IMR-90 (cell line): ENCODE measurements around the gene RUNX3. TPM values are rescaled to one million over a fixed set of nuclear protein-coding genes. Genes with fewer than 3 reads are reported as not detected.

ENCODE experiments used
- ATAC-seq: fragments of 200-7000 bp; cut with Tn5 transposase; 2 replicates; pipeline ENCODE4 v1.9.1; 2020; ENCODE audit warnings: low read depth, mild to moderate bottlenecking, moderate library complexity
- BruUV-seq: library from RNA; stranded (reverse); fragments of 400-500 nt; replicated peaks from 2 replicates; lab custom pipeline; 2021; lab: Mats Ljungman, UMichigan
- CTCF ChIA-PET: fragments of 300-600 bp; formaldehyde crosslinking; extraction: SDS; loops from one replicate; lab custom pipeline; 2021; ENCODE audit warnings: antibody characterized with exemption; lab: Yijun Ruan, JAX
- POLR2A ChIA-PET: fragments of 300-600 bp; sonication (Branson Sonifier 250); formaldehyde crosslinking; loops from one replicate; lab custom pipeline; 2022; ENCODE audit warnings: antibody characterized with exemption; ENCODE audit not compliant: unreplicated experiment; lab: Charles Lee
- DNase-seq: peaks from one replicate; pipeline ENCODE4 v3.0.0; 2013
- H2AFZ ChIP-seq: replicated peaks from 2 replicates; pipeline ENCODE3; 2013; ENCODE audit warnings: low read length, mild to moderate bottlenecking; ENCODE audit not compliant: poor library complexity
- H2AK5ac ChIP-seq: 2 replicates; pipeline ENCODE4 v1.6.1; 2013; ENCODE audit warnings: low read depth, low read length, inconsistent platforms
- H2AK9ac ChIP-seq: replicated peaks from 2 replicates; pipeline ENCODE3; 2013; ENCODE audit warnings: mild to moderate bottlenecking, low read depth, low read length, moderate library complexity; ENCODE audit not compliant: poor library complexity
- H2BK120ac ChIP-seq: 2 replicates; pipeline ENCODE4 v1.6.1; 2013; ENCODE audit warnings: low read depth, low read length, inconsistent platforms
- H2BK15ac ChIP-seq: 3 replicates; pipeline ENCODE4 v1.6.1; 2013; ENCODE audit warnings: low read depth, low read length, inconsistent platforms
- H2BK20ac ChIP-seq: 2 replicates; pipeline ENCODE4 v1.6.1; 2013; ENCODE audit warnings: low read depth, mild to moderate bottlenecking, inconsistent platforms, low read length, moderate library complexity
- H2BK5ac ChIP-seq: 2 replicates; pipeline ENCODE4 v1.6.1; 2013; ENCODE audit warnings: mild to moderate bottlenecking, low read depth, low read length, inconsistent platforms; ENCODE audit not compliant: poor library complexity, severe bottlenecking
- H3K14ac ChIP-seq: replicated peaks from 2 replicates; pipeline ENCODE4 v1.6.1; 2013; ENCODE audit warnings: low read depth, low read length, inconsistent platforms
- H3K18ac ChIP-seq: 2 replicates; pipeline ENCODE4 v1.6.1; 2013; ENCODE audit warnings: low read depth, low read length, control low read depth
- H3K23ac ChIP-seq: 2 replicates; pipeline ENCODE4 v1.6.1; 2013; ENCODE audit warnings: low read depth, low read length, inconsistent platforms
- H3K27ac ChIP-seq: 2 replicates; pipeline ENCODE4 v1.5.1; 2013; ENCODE audit warnings: mild to moderate bottlenecking, control low read depth, low read length; ENCODE audit not compliant: insufficient read depth
- H3K27me3 ChIP-seq: 2 replicates; pipeline ENCODE4 v1.6.1; 2013; ENCODE audit warnings: low read length; ENCODE audit not compliant: control insufficient read depth, insufficient read depth
- H3K36me3 ChIP-seq: 2 replicates; pipeline ENCODE4 v1.6.1; 2013; ENCODE audit warnings: low read length, mixed read lengths; ENCODE audit not compliant: control insufficient read depth, insufficient read depth
- H3K4ac ChIP-seq: 2 replicates; pipeline ENCODE4 v1.6.1; 2013; ENCODE audit warnings: low read depth, low read length, inconsistent platforms
- H3K4me1 ChIP-seq: 2 replicates; pipeline ENCODE4 v1.6.1; 2013; ENCODE audit warnings: low read length, mixed read lengths; ENCODE audit not compliant: control insufficient read depth, insufficient read depth
- H3K4me2 ChIP-seq: 2 replicates; pipeline ENCODE4 v1.6.1; 2013; ENCODE audit warnings: low read depth, mild to moderate bottlenecking, control low read depth, low read length, moderate library complexity
- H3K4me3 ChIP-seq: 2 replicates; pipeline ENCODE4 v1.5.1; 2013; ENCODE audit warnings: low read depth, mild to moderate bottlenecking, control low read depth, low read length, moderate library complexity; ENCODE audit not compliant: insufficient read depth
- H3K56ac ChIP-seq: 2 replicates; pipeline ENCODE4 v1.6.1; 2013; ENCODE audit warnings: low read length, inconsistent platforms; ENCODE audit not compliant: insufficient read depth; ENCODE audit errors: extremely low read depth
- H3K79me1 ChIP-seq, 2 experiments: 2 replicates each; pipeline ENCODE4 v1.6.1; 2013; ENCODE audit warnings: low read length in 2 of 2, inconsistent platforms in 1 of 2, low read depth in 1 of 2
- H3K9ac ChIP-seq: 2 replicates; pipeline ENCODE4 v1.6.1; 2013; ENCODE audit warnings: low read depth, low read length, control low read depth
- H3K9me1 ChIP-seq: 2 replicates; pipeline ENCODE4 v1.6.1; 2013; ENCODE audit warnings: low read length, inconsistent platforms; ENCODE audit not compliant: insufficient read depth
- H3K9me3 ChIP-seq: 2 replicates; pipeline ENCODE4 v1.6.1; 2013; ENCODE audit warnings: low read length; ENCODE audit not compliant: control insufficient read depth, insufficient read depth
- H4K20me1 ChIP-seq: 2 replicates; pipeline ENCODE4 v1.6.1; 2013; ENCODE audit warnings: low read length, inconsistent platforms; ENCODE audit not compliant: insufficient read depth
- H4K5ac ChIP-seq: 2 replicates; pipeline ENCODE4 v1.6.1; 2013; ENCODE audit warnings: mild to moderate bottlenecking, low read depth, low read length, control low read depth
- H4K8ac ChIP-seq, 2 experiments: 2 replicates each; pipeline ENCODE4 v1.6.1; 2013; ENCODE audit warnings: low read depth in 2 of 2, low read length in 2 of 2, control low read depth in 1 of 2, inconsistent platforms in 1 of 2
- H4K91ac ChIP-seq: 2 replicates; pipeline ENCODE4 v1.6.1; 2013; ENCODE audit warnings: low read depth, low read length, inconsistent platforms; ENCODE audit not compliant: insufficient read depth
- BHLHE40 ChIP-seq: fragments of 150-350 bp; IDR thresholded peaks from 2 replicates; pipeline ENCODE4 v1.6.1; 2016; ENCODE audit warnings: mild to moderate bottlenecking, low read depth, low read length
- CEBPB ChIP-seq: IDR thresholded peaks from 2 replicates; pipeline ENCODE4 v1.6.1; 2012; ENCODE audit warnings: low read depth, low read length, improper control_type of control experiment
- CTCF ChIP-seq: conservative IDR thresholded peaks from 2 replicates; pipeline ENCODE4 v1.5.1; 2012; ENCODE audit warnings: mild to moderate bottlenecking, low read depth, low read length, improper control_type of control experiment
- ELK1 ChIP-seq: fragments of 150-350 bp; IDR thresholded peaks from 2 replicates; pipeline ENCODE4 v1.6.1; 2016; ENCODE audit warnings: low read depth, mild to moderate bottlenecking, low read length, moderate library complexity, borderline replicate concordance
- MAFK ChIP-seq: IDR thresholded peaks from 2 replicates; pipeline ENCODE4 v1.6.1; 2012; ENCODE audit warnings: low read depth, low read length, improper control_type of control experiment
- MAZ ChIP-seq: IDR thresholded peaks from 2 replicates; pipeline ENCODE4 v1.6.1; 2012; ENCODE audit warnings: low read depth, mild to moderate bottlenecking, low read length, improper control_type of control experiment, moderate library complexity, borderline replicate concordance
- MXI1 ChIP-seq: IDR thresholded peaks from 2 replicates; pipeline ENCODE4 v1.6.1; 2012; ENCODE audit warnings: low read depth, mild to moderate bottlenecking, low read length, moderate library complexity, borderline replicate concordance
- RAD21 ChIP-seq: IDR thresholded peaks from 2 replicates; pipeline ENCODE4 v1.6.1; 2012; ENCODE audit warnings: low read length, improper control_type of control experiment
- RCOR1 ChIP-seq: IDR thresholded peaks from 2 replicates; pipeline ENCODE4 v1.6.1; 2012; ENCODE audit warnings: mild to moderate bottlenecking, low read length, improper control_type of control experiment; ENCODE audit not compliant: insufficient replicate concordance
- SMC3 ChIP-seq: fragments of 150-350 bp; IDR thresholded peaks from 2 replicates; pipeline ENCODE4 v1.6.1; 2016; ENCODE audit warnings: low read depth, mild to moderate bottlenecking, antibody characterized with exemption, low read length, moderate library complexity
- WGBS, 2 experiments: methylation state at CpG; one replicate each; pipeline versions ENCODE4 v1.1.5 to v1.1.7; 2013; ENCODE audit warnings: missing lambda C conversion rate in 2 of 2; ENCODE audit not compliant: insufficient read length in 1 of 2; ENCODE audit errors: extremely low coverage in 2 of 2; 5-methylcytosine and 5-hydroxymethylcytosine counted together
- dilution Hi-C: fragments of 300-500 bp; cut with HindIII; formaldehyde crosslinking; loops from one replicate; pipeline ENCODE4 v1.14.3; 2018; ENCODE audit warnings: low sequenced_read_pairs; ENCODE audit not compliant: unreplicated experiment
- in situ Hi-C: fragments of 300-500 bp; cut with MboI; formaldehyde crosslinking; loops from 3 replicates; pipeline ENCODE4 v1.14.3; 2019; ENCODE audit warnings: low sequenced_read_pairs, inconsistent platforms, mixed read lengths
- intact Hi-C: fragments of 100-400 bp; cut with micrococcal nuclease; formaldehyde crosslinking; loops from 2 replicates; pipeline ENCODE4 v1.10.0; 2022
- polyA plus RNA-seq, 3 experiments: library from polyadenylated mRNA; depleted of rRNA; stranded (reverse); fragments of >200 nt; gene quantifications; 2 replicates each; pipeline ENCODE4 v1.2.3, GENCODE V29; 2012; ENCODE audit warnings: low replicate concordance in 1 of 3
- total RNA-seq: library from RNA; depleted of rRNA; stranded (reverse); fragments of >200 nt; gene quantifications from 2 replicates; pipeline ENCODE4 v1.2.3, GENCODE V29; 2012
- TF ChIP-seq, protein P1 (sequence below): fragments of 150-350 bp; IDR thresholded peaks from 2 replicates; pipeline ENCODE4 v1.6.1; 2017; ENCODE audit warnings: mild to moderate bottlenecking, antibody characterized with exemption, low read length, low read depth

RUNX3 gene
- total and polyA plus RNA-seq, 2 of the 4 experiments (the other 2 are of a cell fraction) = 0.07 TPM; not detected in 1

DNA sequence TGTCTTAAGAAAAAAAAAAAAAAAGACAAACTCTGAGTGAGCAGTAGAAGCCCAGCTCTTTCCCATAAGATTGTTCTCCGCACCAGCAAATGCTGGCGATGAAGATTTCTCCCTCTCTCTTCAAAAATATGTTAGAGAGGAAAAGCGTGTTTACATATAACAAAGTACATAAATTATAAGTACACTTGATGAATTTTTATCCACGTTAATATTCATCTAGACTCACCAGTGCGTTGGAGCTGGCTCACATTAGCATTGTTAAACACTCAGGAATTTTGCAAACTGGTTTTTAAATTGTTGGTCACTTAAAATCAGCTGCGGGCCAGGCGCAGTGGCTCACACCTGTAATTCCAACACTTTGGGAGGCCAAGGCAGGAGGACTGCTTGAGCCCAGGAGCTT is 56.0 kb downstream of the RUNX3 start:
- H2AK9ac ChIP-seq = no peak overlapping the region
- no peaks in the 10 kb centered on the region for H3K36me3 ChIP-seq
- H3K27ac ChIP-seq = no peak overlapping the region
- no peak overlapping the region for H3K9ac ChIP-seq
- no peaks in the 10 kb centered on the region for H3K9me1 ChIP-seq
- no peak overlapping the region for H3K4ac ChIP-seq
- no peak overlapping the region for H2AK5ac ChIP-seq
- no peak overlapping the region for H2BK120ac ChIP-seq
- TF ChIP-seq MAFK = no peak
- TF ChIP-seq RAD21 = no peak
- no peak for TF ChIP-seq CEBPB
- no peak for TF ChIP-seq MAZ
- no peak for TF ChIP-seq RCOR1
- TF ChIP-seq, protein P1, sequence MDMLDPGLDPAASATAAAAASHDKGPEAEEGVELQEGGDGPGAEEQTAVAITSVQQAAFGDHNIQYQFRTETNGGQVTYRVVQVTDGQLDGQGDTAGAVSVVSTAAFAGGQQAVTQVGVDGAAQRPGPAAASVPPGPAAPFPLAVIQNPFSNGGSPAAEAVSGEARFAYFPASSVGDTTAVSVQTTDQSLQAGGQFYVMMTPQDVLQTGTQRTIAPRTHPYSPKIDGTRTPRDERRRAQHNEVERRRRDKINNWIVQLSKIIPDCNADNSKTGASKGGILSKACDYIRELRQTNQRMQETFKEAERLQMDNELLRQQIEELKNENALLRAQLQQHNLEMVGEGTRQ = no peak
- TF ChIP-seq MXI1 = no peak
- TF ChIP-seq CTCF = no peak
- no peak for TF ChIP-seq SMC3
- no peak for TF ChIP-seq BHLHE40
- TF ChIP-seq ELK1 = no peak
- intact Hi-C loops (no loop called here), in situ Hi-C loops (no loop called here), dilution Hi-C loops (no loop called here)
- no peak overlapping the region for H2BK15ac ChIP-seq
- H4K8ac ChIP-seq = no peak overlapping the region
- H4K5ac ChIP-seq = no peak overlapping the region
- DNase-seq (no peak), ATAC-seq (no peak)
- H3K14ac ChIP-seq = no peak overlapping the region
- no peaks in the 10 kb centered on the region for H3K9me3 ChIP-seq
- H3K4me1 ChIP-seq = peaks cover 1% of the 10 kb centered on the region; the same call in 1 of the 2 replicates
- POLR2A ChIA-PET = no interaction called here
- CTCF ChIA-PET = no interaction called here
- WGBS, 2 experiments = no CpG with 5 or more reads among the region's 7 CpGs
- no peaks in the 10 kb centered on the region for H4K20me1 ChIP-seq
- no peak overlapping the region for H3K4me2 ChIP-seq
- no peak overlapping the region for H3K23ac ChIP-seq
- no peak overlapping the region for H3K56ac ChIP-seq
- no peak overlapping the region for H2AFZ ChIP-seq
- H3K4me3 ChIP-seq = no peak overlapping the region
- peaks cover 37% of the 10 kb centered on the region for H3K27me3 ChIP-seq
- no peak overlapping the region for H2BK20ac ChIP-seq
- no peak overlapping the region for H3K18ac ChIP-seq
- no peaks in the 10 kb centered on the region for H3K79me1 ChIP-seq
- H4K91ac ChIP-seq = no peak overlapping the region
- no peak overlapping the region for H2BK5ac ChIP-seq
- no TSS peak for BruUV-seq
